Large intestine (tissue), 3 donors: ENCODE data around the gene NUAK2. TPM values are rescaled to one million over a fixed set of nuclear protein-coding genes. Genes with fewer than 3 reads are reported as not detected.

Source experiments
- DNase-seq, 2 donors: peaks; one replicate each; pipeline versions ENCODE4 v3.0.0 to v3.0.0-alpha.2; 2013
- H3K27ac ChIP-seq: one replicate; pipeline ENCODE4 v1.5.1; 2013; ENCODE audit warnings: low read length
- H3K27me3 ChIP-seq: 2 replicates; pipeline ENCODE4 v1.6.1; 2013; ENCODE audit warnings: low read length; ENCODE audit not compliant: control insufficient read depth, insufficient read depth
- H3K36me3 ChIP-seq: 2 replicates; pipeline ENCODE4 v1.6.1; 2013; ENCODE audit warnings: low read length; ENCODE audit not compliant: control insufficient read depth, insufficient read depth
- H3K4me1 ChIP-seq: one replicate; pipeline ENCODE4 v1.6.1; 2013; ENCODE audit warnings: low read length; ENCODE audit not compliant: control insufficient read depth, insufficient read depth
- H3K4me3 ChIP-seq: one replicate; pipeline ENCODE4 v1.5.1; 2013; ENCODE audit warnings: low read length
- H3K9me3 ChIP-seq: one replicate; pipeline ENCODE4 v1.6.1; 2013; ENCODE audit warnings: mild to moderate bottlenecking, low read depth, low read length, moderate library complexity; ENCODE audit not compliant: control insufficient read depth
- WGBS: methylation state at CpG from one replicate; pipeline ENCODE4 v1.1.5; 2013; ENCODE audit warnings: low lambda C conversion rate; ENCODE audit not compliant: insufficient coverage; 5-methylcytosine and 5-hydroxymethylcytosine counted together
- polyA plus RNA-seq: library from polyadenylated mRNA; unstranded; fragments of 120-200 nt; gene quantifications from one replicate; pipeline ENCODE4 v1.2.1, GENCODE V29; 2013

The NUAK2 gene
- polyA plus RNA-seq, 1 donor: 8.5 TPM

- peaks cover 7% of the 10 kb centered on the region for H3K4me1 ChIP-seq
- WGBS: no CpG with 5 or more reads among the region's 20 CpGs
- H3K4me3 ChIP-seq: peak within 1 kb of the TSS; percentile 2
- no peaks in the 10 kb centered on the region for H3K36me3 ChIP-seq
- H3K27me3 ChIP-seq: no peaks in the 10 kb centered on the region
- peak; percentile 38 to 42 for DNase-seq
- no peaks in the 10 kb centered on the region for H3K9me3 ChIP-seq
- H3K27ac ChIP-seq: peak within 1 kb of the TSS; percentile 14
Measured at GRCh38 chr1:205356440-205357139, 35.0 kb upstream of the NUAK2 start, which contains the start of gene KLHDC8A. Gene KLHDC8A, minus strand, starts transcription at chr1:205356922. Its CDS starts 13,318 bp downstream, at chr1:205343604.

DNA sequence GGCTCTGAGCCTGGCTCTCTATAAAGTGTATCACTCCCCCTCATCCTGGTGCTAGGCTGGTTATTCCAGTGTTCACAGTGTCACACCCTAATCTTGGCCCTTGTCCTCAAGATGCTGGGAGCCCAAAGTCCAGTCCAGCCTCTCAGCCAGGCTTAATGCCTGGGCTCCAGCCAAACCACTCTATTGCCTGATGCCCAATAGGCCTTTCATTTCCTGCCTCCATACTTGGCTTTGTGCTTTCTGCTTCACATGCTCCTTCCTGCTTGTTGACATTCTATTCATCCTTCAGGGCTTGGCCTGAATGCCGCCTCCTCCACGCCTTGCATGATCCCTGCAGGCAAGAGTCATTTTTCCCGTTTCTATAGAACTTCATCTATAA is 33.5 kb upstream of the NUAK2 start:
- WGBS: 69% methylated on average over 3 of the region's 3 CpGs

DNA sequence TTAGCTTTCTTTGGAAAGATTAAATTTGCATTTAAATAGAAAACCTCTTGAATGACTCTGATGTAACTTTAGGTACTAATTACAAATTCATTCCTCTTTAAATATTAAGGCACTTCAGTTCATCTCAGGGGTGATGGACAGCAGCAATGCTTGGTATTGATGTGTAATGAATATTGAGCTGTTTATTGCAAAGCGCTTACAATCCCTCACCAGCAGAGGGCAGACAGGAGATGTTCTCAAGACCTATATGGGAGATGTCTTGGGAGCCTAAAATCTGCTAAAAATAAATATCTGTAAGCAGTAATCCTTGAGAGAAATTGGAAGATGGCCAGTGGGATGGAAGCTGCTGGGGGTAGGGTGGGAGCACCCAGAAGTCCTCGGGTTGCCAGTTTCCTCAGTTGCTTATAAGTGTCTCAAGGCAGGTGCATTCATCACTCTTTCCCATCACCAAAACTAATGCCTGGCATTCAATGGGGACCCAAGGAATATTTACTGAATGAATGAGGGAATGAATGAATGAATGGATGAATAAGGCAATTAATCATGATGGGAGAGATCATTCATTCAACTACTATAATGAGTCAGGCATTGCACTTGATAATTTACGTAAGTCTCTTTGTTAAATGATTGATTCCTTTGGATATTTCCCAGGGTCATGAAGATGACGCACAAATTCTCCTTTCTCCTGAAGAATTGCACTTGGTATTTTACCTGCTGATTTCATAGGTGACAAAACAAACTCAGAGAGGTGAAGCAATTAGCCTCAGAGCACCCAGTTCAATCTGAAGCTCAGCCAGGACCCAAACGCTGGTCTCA is 32.9 kb upstream of the NUAK2 start:
- Histone ChIP-seq H3K27ac (no peak overlapping the region), H3K27me3 (no peaks in the 10 kb centered on the region), H3K9me3 (no peaks in the 10 kb centered on the region), H3K36me3 (no peaks in the 10 kb centered on the region), H3K4me1 (peaks cover 7% of the 10 kb centered on the region), H3K4me3 (no peak overlapping the region)
- peak in 1 of 2 donors; percentile 35 for DNase-seq
- no CpG with 5 or more reads among the region's 5 CpGs for WGBS

More for the DNA sequence above, 33.5 kb upstream of the NUAK2 start:
- Histone ChIP-seq H3K9me3 (no peaks in the 10 kb centered on the region), H3K4me1 (peaks cover 7% of the 10 kb centered on the region), H3K36me3 (no peaks in the 10 kb centered on the region), H3K27me3 (no peaks in the 10 kb centered on the region), H3K27ac (no peak overlapping the region), H3K4me3 (no peak overlapping the region)
- peak; percentile 57 to 68 for DNase-seq

DNA sequence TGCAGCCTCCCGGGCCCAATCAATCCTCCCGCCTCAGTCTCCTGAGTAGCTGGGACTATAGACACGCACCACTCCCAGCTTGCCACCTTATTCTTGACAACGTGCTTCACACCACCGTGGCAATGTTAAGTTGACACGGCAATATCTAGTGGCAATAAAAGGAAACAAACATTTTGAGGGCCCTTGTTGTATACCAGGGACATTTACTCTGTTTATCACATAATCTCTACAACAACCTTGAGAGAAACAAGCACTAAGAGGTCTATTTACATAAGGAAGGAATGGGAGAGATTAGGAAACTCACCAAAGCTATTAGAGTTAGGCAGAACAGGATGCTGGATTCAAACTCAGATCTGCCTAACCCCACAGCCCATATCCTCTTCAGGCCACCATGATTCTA is 32.1 kb upstream of the NUAK2 start:
- DNase-seq: no peak
- Histone ChIP-seq H3K36me3 (no peaks in the 10 kb centered on the region), H3K9me3 (no peaks in the 10 kb centered on the region), H3K27me3 (no peaks in the 10 kb centered on the region), H3K4me1 (peaks cover 7% of the 10 kb centered on the region), H3K4me3 (no peak overlapping the region), H3K27ac (no peak overlapping the region)
- WGBS: no CpG with 5 or more reads among the region's 6 CpGs

DNA sequence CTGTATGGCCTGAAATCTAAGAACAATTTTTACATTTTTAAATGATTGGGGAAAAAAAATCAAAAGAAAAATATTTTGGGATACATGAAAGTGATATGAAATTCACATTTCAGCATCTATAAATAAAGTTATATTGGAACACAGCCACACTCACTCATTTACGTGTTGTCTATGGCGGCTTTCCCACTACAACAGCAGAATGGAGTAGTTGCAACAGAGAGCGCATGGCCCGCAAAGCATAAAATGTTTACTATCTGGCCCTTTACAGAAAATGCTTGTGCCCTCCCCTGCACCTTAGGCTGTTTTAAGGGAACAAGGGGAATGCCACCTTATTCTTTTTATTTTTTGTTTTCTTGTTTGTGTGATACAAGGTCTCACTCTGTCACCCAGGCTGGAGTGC is 31.6 kb upstream of the NUAK2 start:
- DNase-seq: no peak
- Histone ChIP-seq H3K36me3 (no peaks in the 10 kb centered on the region), H3K4me3 (no peak overlapping the region), H3K9me3 (no peaks in the 10 kb centered on the region), H3K4me1 (peaks cover 7% of the 10 kb centered on the region), H3K27ac (no peak overlapping the region), H3K27me3 (no peaks in the 10 kb centered on the region)
- no CpG with 5 or more reads among the region's 4 CpGs for WGBS

- Histone ChIP-seq H3K9me3 (no peaks in the 10 kb centered on the region), H3K4me3 (no peak overlapping the region), H3K36me3 (no peaks in the 10 kb centered on the region), H3K27me3 (no peaks in the 10 kb centered on the region), H3K27ac (peak overlapping the region; percentile 32), H3K4me1 (peaks cover 7% of the 10 kb centered on the region)
- no CpG with 5 or more reads among the region's 11 CpGs for WGBS
- DNase-seq: peak; percentile 68 to 78
Measured at GRCh38 chr1:205351984-205352713, 30.6 kb upstream of the NUAK2 start.

DNA sequence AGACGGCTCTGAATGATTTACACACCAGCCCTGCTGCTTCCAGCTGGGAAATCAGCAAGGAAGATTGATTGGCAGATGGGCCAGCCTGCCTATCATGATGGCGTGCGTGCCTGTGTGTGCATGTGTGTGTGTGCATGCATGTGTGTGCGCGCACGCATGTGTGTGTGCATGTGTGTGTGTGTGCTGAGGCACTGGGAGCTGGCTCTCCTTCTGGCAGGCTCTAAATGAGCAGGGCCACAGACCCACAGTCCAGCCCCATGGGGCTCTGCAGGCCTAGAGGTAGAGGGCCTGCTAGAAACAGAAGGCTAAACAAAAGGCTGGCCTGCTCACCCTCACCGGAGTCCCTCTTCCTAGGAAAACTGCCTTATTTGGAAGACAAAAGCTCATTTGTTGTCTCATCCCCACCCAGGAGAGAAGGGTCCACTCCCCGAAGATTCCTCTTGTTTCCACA is 29.2 kb upstream of the NUAK2 start:
- DNase-seq: no peak
- H3K4me1 ChIP-seq: peaks cover 7% of the 10 kb centered on the region
- peak overlapping the region; percentile 36 for H3K27ac ChIP-seq
- no peaks in the 10 kb centered on the region for H3K36me3 ChIP-seq
- peaks cover 14% of the 10 kb centered on the region for H3K27me3 ChIP-seq
- no peak overlapping the region for H3K4me3 ChIP-seq
- WGBS: no CpG with 5 or more reads among the region's 8 CpGs
- no peaks in the 10 kb centered on the region for H3K9me3 ChIP-seq

- H3K27me3 ChIP-seq: peaks cover 19% of the 10 kb centered on the region
Measured at GRCh38 chr1:205350124-205350523, 28.6 kb upstream of the NUAK2 start.

GRCh38 chr1:205348554-205349487 is 27.3 kb upstream of the NUAK2 start:
- no CpG with 5 or more reads among the region's 5 CpGs for WGBS
- H3K36me3 ChIP-seq: no peaks in the 10 kb centered on the region
- H3K27ac ChIP-seq: no peak overlapping the region

More at GRCh38 chr1:205350124-205350523, 28.6 kb upstream of the NUAK2 start:
- DNase-seq: no peak
- Histone ChIP-seq H3K4me1 (peaks cover 7% of the 10 kb centered on the region), H3K9me3 (no peaks in the 10 kb centered on the region), H3K4me3 (no peak overlapping the region), H3K27ac (no peak overlapping the region), H3K36me3 (no peaks in the 10 kb centered on the region)
- WGBS: no CpG with 5 or more reads among the region's 4 CpGs

More at GRCh38 chr1:205348554-205349487, 27.3 kb upstream of the NUAK2 start:
- Histone ChIP-seq H3K9me3 (no peaks in the 10 kb centered on the region), H3K4me1 (peaks cover 4% of the 10 kb centered on the region), H3K4me3 (no peak overlapping the region), H3K27me3 (peaks cover 31% of the 10 kb centered on the region)
- no peak for DNase-seq
